HEK293 (cell line): ENCODE results near the gene IFIH1.

Source experiments
- GLIS2 ChIP-seq: fragments of 450-650 bp; formaldehyde crosslinking; IDR thresholded peaks from 2 replicates; pipeline ENCODE4 v1.5.1; 2016; ENCODE audit warnings: missing biosample characterization, missing genetic modification characterization
- YY1 ChIP-seq: fragments of 450-650 bp; formaldehyde crosslinking; IDR thresholded peaks from 2 replicates; pipeline ENCODE4 v1.5.1; 2018; ENCODE audit warnings: missing biosample characterization, missing genetic modification characterization
- ZBTB17 ChIP-seq: fragments of 450-650 bp; formaldehyde crosslinking; IDR thresholded peaks from 2 replicates; pipeline ENCODE4 v1.5.1; 2016; ENCODE audit warnings: missing biosample characterization, missing genetic modification characterization
- ZBTB7A ChIP-seq: fragments of 450-650 bp; formaldehyde crosslinking; IDR thresholded peaks from 2 replicates; pipeline ENCODE4 v1.5.1; 2016; ENCODE audit warnings: low read depth, missing biosample characterization, missing genetic modification characterization
- ZNF140 ChIP-seq: fragments of 450-650 bp; formaldehyde crosslinking; IDR thresholded peaks from 2 replicates; pipeline ENCODE4 v1.5.1; 2016; ENCODE audit warnings: missing biosample characterization, missing genetic modification characterization
- ZNF24 ChIP-seq: fragments of 450-650 bp; formaldehyde crosslinking; IDR thresholded peaks from 2 replicates; pipeline ENCODE4 v1.5.1; 2016; ENCODE audit warnings: missing biosample characterization, missing genetic modification characterization
- ZNF274 ChIP-seq, 2 experiments: fragments of 200-500 bp in 1 of 2; fragments of 450-650 bp in 1 of 2; sonication (Bioruptor generic) in 1 of 2; formaldehyde crosslinking in 1 of 2; IDR thresholded peaks; 2 replicates each; pipeline versions ENCODE4 v1.5.1 to v1.6.1; 2014 to 2016; ENCODE audit warnings: borderline replicate concordance in 1 of 2, inconsistent platforms in 1 of 2, low read length in 1 of 2, missing biosample characterization in 1 of 2, missing genetic modification characterization in 1 of 2
- ZNF311 ChIP-seq: fragments of 450-650 bp; formaldehyde crosslinking; IDR thresholded peaks from 2 replicates; pipeline ENCODE4 v1.5.1; 2017; ENCODE audit warnings: missing biosample characterization, missing genetic modification characterization, borderline replicate concordance
- ZNF335 ChIP-seq: fragments of 450-650 bp; formaldehyde crosslinking; conservative IDR thresholded peaks from 2 replicates; pipeline ENCODE4 v1.5.1; 2016; ENCODE audit warnings: missing biosample characterization, missing genetic modification characterization
- ZNF561 ChIP-seq: fragments of 450-650 bp; IDR thresholded peaks from 2 replicates; pipeline ENCODE4 v1.5.1; 2018; ENCODE audit warnings: missing biosample characterization, missing genetic modification characterization, borderline replicate concordance
- ZNF785 ChIP-seq: fragments of 450-650 bp; formaldehyde crosslinking; IDR thresholded peaks from 2 replicates; pipeline ENCODE4 v1.5.1; 2016; ENCODE audit warnings: missing biosample characterization, missing genetic modification characterization
- TF ChIP-seq, protein P1 (sequence below): fragments of 450-650 bp; formaldehyde crosslinking; IDR thresholded peaks from 2 replicates; pipeline ENCODE4 v1.5.1; 2016; ENCODE audit warnings: missing biosample characterization, missing genetic modification characterization
- TF ChIP-seq, protein P2 (sequence below): fragments of 450-650 bp; formaldehyde crosslinking; IDR thresholded peaks from 2 replicates; pipeline ENCODE4 v1.5.1; 2016; ENCODE audit warnings: missing biosample characterization, missing genetic modification characterization

DNA sequence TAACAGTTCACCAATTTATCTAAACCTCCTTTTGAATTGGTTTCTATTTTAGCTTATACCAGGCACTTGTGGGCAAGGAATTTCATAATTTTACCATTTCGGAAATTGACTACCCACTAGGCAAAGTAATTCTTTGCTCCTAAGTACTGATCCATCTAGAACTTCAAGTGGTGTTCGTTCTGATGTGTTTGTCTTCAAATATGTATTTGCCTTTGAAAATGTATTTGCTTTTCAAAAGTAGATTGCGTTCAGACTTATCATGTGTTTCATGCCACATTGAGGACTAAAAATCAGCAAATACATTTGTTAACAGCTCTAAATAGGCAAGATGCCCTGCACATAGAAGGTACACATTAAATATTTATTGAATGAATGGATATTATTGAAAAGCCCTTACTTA lies 26.7 kb downstream of the IFIH1 start:
- TF ChIP-seq, protein P1, sequence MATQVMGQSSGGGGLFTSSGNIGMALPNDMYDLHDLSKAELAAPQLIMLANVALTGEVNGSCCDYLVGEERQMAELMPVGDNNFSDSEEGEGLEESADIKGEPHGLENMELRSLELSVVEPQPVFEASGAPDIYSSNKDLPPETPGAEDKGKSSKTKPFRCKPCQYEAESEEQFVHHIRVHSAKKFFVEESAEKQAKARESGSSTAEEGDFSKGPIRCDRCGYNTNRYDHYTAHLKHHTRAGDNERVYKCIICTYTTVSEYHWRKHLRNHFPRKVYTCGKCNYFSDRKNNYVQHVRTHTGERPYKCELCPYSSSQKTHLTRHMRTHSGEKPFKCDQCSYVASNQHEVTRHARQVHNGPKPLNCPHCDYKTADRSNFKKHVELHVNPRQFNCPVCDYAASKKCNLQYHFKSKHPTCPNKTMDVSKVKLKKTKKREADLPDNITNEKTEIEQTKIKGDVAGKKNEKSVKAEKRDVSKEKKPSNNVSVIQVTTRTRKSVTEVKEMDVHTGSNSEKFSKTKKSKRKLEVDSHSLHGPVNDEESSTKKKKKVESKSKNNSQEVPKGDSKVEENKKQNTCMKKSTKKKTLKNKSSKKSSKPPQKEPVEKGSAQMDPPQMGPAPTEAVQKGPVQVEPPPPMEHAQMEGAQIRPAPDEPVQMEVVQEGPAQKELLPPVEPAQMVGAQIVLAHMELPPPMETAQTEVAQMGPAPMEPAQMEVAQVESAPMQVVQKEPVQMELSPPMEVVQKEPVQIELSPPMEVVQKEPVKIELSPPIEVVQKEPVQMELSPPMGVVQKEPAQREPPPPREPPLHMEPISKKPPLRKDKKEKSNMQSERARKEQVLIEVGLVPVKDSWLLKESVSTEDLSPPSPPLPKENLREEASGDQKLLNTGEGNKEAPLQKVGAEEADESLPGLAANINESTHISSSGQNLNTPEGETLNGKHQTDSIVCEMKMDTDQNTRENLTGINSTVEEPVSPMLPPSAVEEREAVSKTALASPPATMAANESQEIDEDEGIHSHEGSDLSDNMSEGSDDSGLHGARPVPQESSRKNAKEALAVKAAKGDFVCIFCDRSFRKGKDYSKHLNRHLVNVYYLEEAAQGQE (tag by site-specific recombination): no peak
- no peak for TF ChIP-seq ZNF274 (IDR thresholded peaks at IDR 0.05; ENCODE audit: low read length)
- TF ChIP-seq ZNF274 (tag by site-specific recombination; IDR thresholded peaks at IDR 0.05; ENCODE audit: borderline replicate concordance): no peak
- TF ChIP-seq ZNF24 (tag by site-specific recombination): no peak
- TF ChIP-seq, protein P2, sequence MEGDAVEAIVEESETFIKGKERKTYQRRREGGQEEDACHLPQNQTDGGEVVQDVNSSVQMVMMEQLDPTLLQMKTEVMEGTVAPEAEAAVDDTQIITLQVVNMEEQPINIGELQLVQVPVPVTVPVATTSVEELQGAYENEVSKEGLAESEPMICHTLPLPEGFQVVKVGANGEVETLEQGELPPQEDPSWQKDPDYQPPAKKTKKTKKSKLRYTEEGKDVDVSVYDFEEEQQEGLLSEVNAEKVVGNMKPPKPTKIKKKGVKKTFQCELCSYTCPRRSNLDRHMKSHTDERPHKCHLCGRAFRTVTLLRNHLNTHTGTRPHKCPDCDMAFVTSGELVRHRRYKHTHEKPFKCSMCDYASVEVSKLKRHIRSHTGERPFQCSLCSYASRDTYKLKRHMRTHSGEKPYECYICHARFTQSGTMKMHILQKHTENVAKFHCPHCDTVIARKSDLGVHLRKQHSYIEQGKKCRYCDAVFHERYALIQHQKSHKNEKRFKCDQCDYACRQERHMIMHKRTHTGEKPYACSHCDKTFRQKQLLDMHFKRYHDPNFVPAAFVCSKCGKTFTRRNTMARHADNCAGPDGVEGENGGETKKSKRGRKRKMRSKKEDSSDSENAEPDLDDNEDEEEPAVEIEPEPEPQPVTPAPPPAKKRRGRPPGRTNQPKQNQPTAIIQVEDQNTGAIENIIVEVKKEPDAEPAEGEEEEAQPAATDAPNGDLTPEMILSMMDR (tag by site-specific recombination): no peak
- TF ChIP-seq ZNF311: no peak
- no peak for TF ChIP-seq ZBTB7A (tag by site-specific recombination)
- TF ChIP-seq GLIS2 (tag by site-specific recombination): no peak
- TF ChIP-seq ZBTB17 (tag by site-specific recombination): no peak
- TF ChIP-seq ZNF335 (tag by site-specific recombination): no peak
- no peak for TF ChIP-seq YY1 (tag by site-specific recombination)
- TF ChIP-seq ZNF140: no peak
- no peak for TF ChIP-seq ZNF785 (tag by site-specific recombination)
- no peak for TF ChIP-seq ZNF561 (tag by site-specific recombination)
